NB4 (cell line): ENCODE data around the gene ZNF235.

Source experiments
- CTCF ChIP-seq: IDR thresholded peaks from one replicate; pipeline ENCODE4 v1.5.1; 2012; ENCODE audit warnings: low read depth, low read length
- MYC ChIP-seq: IDR thresholded peaks from 2 replicates; pipeline ENCODE4 v1.6.1; 2011; ENCODE audit warnings: low read depth, low read length
- POLR2A ChIP-seq: IDR thresholded peaks from 2 replicates; pipeline ENCODE4 v1.6.1; 2011; ENCODE audit warnings: mild to moderate bottlenecking; ENCODE audit not compliant: insufficient read length; ENCODE audit errors: extremely low read depth
- TF ChIP-seq, protein P1 (sequence below): IDR thresholded peaks from 2 replicates; pipeline ENCODE4 v1.6.1; 2011; ENCODE audit warnings: low read depth, low read length

DNA sequence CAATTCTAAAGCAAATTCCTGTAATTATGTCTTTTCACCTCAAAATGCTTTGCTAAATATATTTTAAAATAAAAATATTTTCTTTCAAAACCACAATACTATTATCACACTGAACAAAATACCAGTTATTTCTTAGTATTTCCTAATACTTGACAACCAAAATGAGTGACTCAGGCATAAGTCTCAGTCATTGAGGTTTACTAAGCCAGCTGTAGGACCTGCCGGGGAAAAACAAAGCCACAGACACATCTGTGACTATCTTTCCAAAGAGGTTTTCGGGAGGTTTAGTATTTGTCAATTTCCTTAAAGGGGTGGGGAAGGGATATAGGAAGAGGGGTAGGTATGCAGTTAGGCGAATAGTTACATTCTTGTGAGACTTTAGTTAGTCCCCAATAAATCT is 3.2 kb upstream of the ZNF235 start:
- no peak for TF ChIP-seq CTCF
- no peak for TF ChIP-seq POLR2A
- TF ChIP-seq MYC, result no peak
- TF ChIP-seq, protein P1, sequence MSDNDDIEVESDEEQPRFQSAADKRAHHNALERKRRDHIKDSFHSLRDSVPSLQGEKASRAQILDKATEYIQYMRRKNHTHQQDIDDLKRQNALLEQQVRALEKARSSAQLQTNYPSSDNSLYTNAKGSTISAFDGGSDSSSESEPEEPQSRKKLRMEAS, result no peak
